PC-3 (cell line): ENCODE measurements around the gene CRYBG2. TPM values are rescaled to one million over a fixed set of nuclear protein-coding genes. Genes with fewer than 3 reads are reported as not detected.

ENCODE experiments used
- ATAC-seq: fragments of 200-7000 bp; cut with Tn5 transposase; 2 replicates; pipeline ENCODE4 v1.9.1; 2020; ENCODE audit warnings: mild to moderate bottlenecking, moderate library complexity
- BruUV-seq: library from RNA; stranded (reverse); fragments of 400-500 nt; replicated peaks from 2 replicates; lab custom pipeline; 2021; lab: Mats Ljungman, UMichigan
- CTCF ChIA-PET: fragments of 300-600 bp; sonication (Branson Sonifier 250); formaldehyde crosslinking; loops from one replicate; lab custom pipeline; 2022; ENCODE audit warnings: antibody characterized with exemption; lab: Charles Lee
- POLR2A ChIA-PET: fragments of 300-600 bp; sonication (Branson Sonifier 250); formaldehyde crosslinking; loops from one replicate; lab custom pipeline; 2022; ENCODE audit warnings: antibody characterized with exemption; ENCODE audit not compliant: unreplicated experiment; lab: Charles Lee
- DNase-seq: peaks from one replicate; pipeline ENCODE4 v3.0.0-alpha.2; 2015
- H2AFZ ChIP-seq: fragments of 300-600 bp; sonication (generic); 2 replicates; pipeline ENCODE4 v1.6.0; 2016; ENCODE audit warnings: antibody characterized with exemption, low read length
- H3F3A ChIP-seq: fragments of 300-600 bp; sonication (generic); one replicate; pipeline ENCODE4 v1.6.0; 2017; ENCODE audit warnings: antibody characterized with exemption, low read length, control low read depth, mild to moderate bottlenecking; ENCODE audit not compliant: unreplicated experiment
- H3K27ac ChIP-seq: fragments of 300-600 bp; sonication (generic); 2 replicates; pipeline ENCODE4 v1.5.1; 2016; ENCODE audit warnings: mild to moderate bottlenecking, low read length
- H3K27me3 ChIP-seq: fragments of 300-600 bp; sonication (generic); 2 replicates; pipeline ENCODE4 v1.6.1; 2016; ENCODE audit warnings: low read length, mixed read lengths
- H3K36me3 ChIP-seq: fragments of 300-600 bp; sonication (generic); 2 replicates; pipeline ENCODE4 v1.6.1; 2016; ENCODE audit warnings: low read depth, mixed run types, low read length, mixed read lengths
- H3K4me1 ChIP-seq: fragments of 300-600 bp; sonication (generic); 2 replicates; pipeline ENCODE4 v1.5.1; 2016; ENCODE audit warnings: low read length; ENCODE audit not compliant: insufficient read depth
- H3K4me2 ChIP-seq: fragments of 300-600 bp; sonication (generic); 2 replicates; pipeline ENCODE4 v1.6.0; 2016; ENCODE audit warnings: low read length
- H3K4me3 ChIP-seq: fragments of 300-600 bp; sonication (generic); 2 replicates; pipeline ENCODE4 v1.5.1; 2016; ENCODE audit warnings: mild to moderate bottlenecking, low read length, mixed read lengths
- H3K79me2 ChIP-seq: fragments of 300-600 bp; sonication (generic); 2 replicates; pipeline ENCODE4 v1.6.1; 2017; ENCODE audit warnings: low read length, mixed read lengths
- H3K9ac ChIP-seq: fragments of 300-600 bp; sonication (generic); 2 replicates; pipeline ENCODE4 v1.6.0; 2016; ENCODE audit warnings: mild to moderate bottlenecking, low read length
- H3K9me2 ChIP-seq: fragments of 300-600 bp; sonication (generic); replicated peaks from 2 replicates; pipeline ENCODE4 v1.6.1; 2016; ENCODE audit warnings: mixed run types, low read length, mixed read lengths
- H3K9me3 ChIP-seq: fragments of 300-600 bp; sonication (generic); 2 replicates; pipeline ENCODE4 v1.6.1; 2016; ENCODE audit warnings: low read length, mixed read lengths
- H4K20me1 ChIP-seq: fragments of 300-600 bp; sonication (generic); 2 replicates; pipeline ENCODE4 v1.6.1; 2016; ENCODE audit warnings: low read length, mixed read lengths
- CTCF ChIP-seq: fragments of 300-600 bp; sonication (generic); conservative IDR thresholded peaks from 2 replicates; pipeline ENCODE4 v1.5.1; 2017; ENCODE audit warnings: antibody characterized with exemption, low read depth, mild to moderate bottlenecking, low read length
- EZH2 ChIP-seq: fragments of 300-600 bp; sonication (generic); IDR thresholded peaks from one replicate; pipeline ENCODE4 v1.6.1; 2017; ENCODE audit warnings: antibody characterized with exemption, mild to moderate bottlenecking, low read length; ENCODE audit not compliant: unreplicated experiment
- EZH2phosphoT487 ChIP-seq: fragments of 300-600 bp; sonication (generic); IDR thresholded peaks from 2 replicates; pipeline ENCODE4 v1.6.1; 2018; ENCODE audit warnings: mild to moderate bottlenecking, antibody characterized with exemption, low read length, borderline replicate concordance
- intact Hi-C: fragments of 100-400 bp; cut with micrococcal nuclease; formaldehyde crosslinking; loops from 2 replicates; pipeline ENCODE4 v1.9.0; 2023
- total RNA-seq: library from RNA; depleted of rRNA; stranded (reverse); fragments of >200 nt; gene quantifications from 2 replicates; pipeline ENCODE4 v1.2.3, GENCODE V29; 2014

Gene CRYBG2
- total RNA-seq, 1 experiment from 2014 or later, result 15.3 TPM

GRCh38 chr1:26340047-26340481, 13.9 kb downstream of the CRYBG2 start:
- TF ChIP-seq EZH2phosphoT487, result no peak
- TF ChIP-seq CTCF, result no peak
- no peak for TF ChIP-seq EZH2
- no peaks in the 10 kb centered on the region for H3K9me2 ChIP-seq
- intact Hi-C loops, result no loop called here
- no peaks in the 10 kb centered on the region for H3K9me3 ChIP-seq
- H4K20me1 ChIP-seq, result no peaks in the 10 kb centered on the region
- no peak overlapping the region for H3K4me3 ChIP-seq
- no peaks in the 10 kb centered on the region for H3K27me3 ChIP-seq
- no peak overlapping the region for H3K4me2 ChIP-seq
- no peak overlapping the region for H2AFZ ChIP-seq
- H3K36me3 ChIP-seq, result no peaks in the 10 kb centered on the region
- DNase-seq (no peak), ATAC-seq (no peak)
- ChIA-PET POLR2A (no interaction called here), CTCF (no interaction called here)
- H3K79me2 ChIP-seq, result no peaks in the 10 kb centered on the region
- peaks cover 5% of the 10 kb centered on the region for H3K4me1 ChIP-seq
- no TSS peak for BruUV-seq
- no peak overlapping the region for H3K9ac ChIP-seq
- H3F3A ChIP-seq, result no peaks in the 10 kb centered on the region
- H3K27ac ChIP-seq, result no peak overlapping the region

GRCh38 chr1:26338670-26339069, 15.3 kb downstream of the CRYBG2 start:
- H2AFZ ChIP-seq, result no peak overlapping the region
- H3K4me1 ChIP-seq, result peaks cover 5% of the 10 kb centered on the region
- no peak for DNase-seq
- ATAC-seq, result no peak
- no peaks in the 10 kb centered on the region for H3K79me2 ChIP-seq
- no peak overlapping the region for H3K4me2 ChIP-seq
- TF ChIP-seq EZH2phosphoT487 (no peak), CTCF (no peak)
- no peak overlapping the region for H3K9ac ChIP-seq
- H4K20me1 ChIP-seq, result no peaks in the 10 kb centered on the region
- H3K27me3 ChIP-seq, result no peaks in the 10 kb centered on the region
- H3F3A ChIP-seq, result no peaks in the 10 kb centered on the region
- H3K36me3 ChIP-seq, result no peaks in the 10 kb centered on the region
- intact Hi-C loops, result no loop called here
- BruUV-seq, result no TSS peak
- no peaks in the 10 kb centered on the region for H3K9me3 ChIP-seq
- H3K4me3 ChIP-seq, result no peak overlapping the region
- H3K27ac ChIP-seq, result no peak overlapping the region
- CTCF ChIA-PET, result no interaction called here
- no peaks in the 10 kb centered on the region for H3K9me2 ChIP-seq
- POLR2A ChIA-PET, result no interaction called here

- Histone ChIP-seq H3K79me2 (no peaks in the 10 kb centered on the region), H3K27me3 (no peaks in the 10 kb centered on the region), H3K27ac (no peak overlapping the region), H3K4me2 (no peak overlapping the region), H3K9me2 (no peaks in the 10 kb centered on the region), H3K36me3 (no peaks in the 10 kb centered on the region), H3K9ac (no peak overlapping the region), H3K4me1 (peaks cover 5% of the 10 kb centered on the region), H3K9me3 (no peaks in the 10 kb centered on the region), H4K20me1 (no peaks in the 10 kb centered on the region), H3F3A (no peaks in the 10 kb centered on the region), H2AFZ (no peak overlapping the region), H3K4me3 (no peak overlapping the region)
- TF ChIP-seq EZH2phosphoT487 (no peak), CTCF (no peak), EZH2 (no peak)
- BruUV-seq, result no TSS peak
- DNase-seq, result no peak
- ChIA-PET CTCF (no interaction called here), POLR2A (no interaction called here)
- intact Hi-C loops, result no loop called here
- no peak for ATAC-seq
These were observed 16.3 kb downstream of the CRYBG2 start for GRCh38 chr1:26337625-26338024.
